ENCODE measurements around the gene TSTD2. TPM values are rescaled to one million over a fixed set of nuclear protein-coding genes. Genes with fewer than 3 reads are reported as not detected.
A peak's percentile ranks its signal among the peaks of the same experiment; 100 is the strongest.

The TSTD2 gene
- total RNA-seq, 4 donors from 2014 or later = 11.6 to 19.9 (median 14.5) TPM

GRCh38 chr9:97599314-97599846, 33.8 kb downstream of the TSTD2 start:
- H3K4me3 ChIP-seq = no peak overlapping the region
- H3K9me3 ChIP-seq = no peaks in the 10 kb centered on the region
- H3K4me1 ChIP-seq = peaks cover 75 to 85% of the 10 kb centered on the region in 2 donors
- in situ Hi-C loops (cut with MboI; ENCODE audit: low sequenced_read_pairs in 4 of 4) (loop anchor here in 1 of 4 donors (10.0 kb wide), 1 partner anchor 95 kb away; the partner anchor contains the start of gene TMOD1), intact Hi-C loops (cut with DNase I; ENCODE audit: low total_unique reads) (loop anchor here (2.0 kb wide), 1 partner anchor 99 kb away; the partner anchor contains the start of gene TMOD1)
- ATAC-seq (no peak), DNase-seq (no peak)
- H3K27me3 ChIP-seq = no peaks in the 10 kb centered on the region
- TF ChIP-seq POLR2A (IDR thresholded peaks at IDR 0.05) (no peak), CTCF (IDR thresholded peaks at IDR 0.05 in 4 of 5, conservative IDR thresholded peaks at IDR 0.05 in 1 of 5) (no peak)
- H3K27ac ChIP-seq = peak overlapping the region; percentile 83 to 90 (median 88)
- H3K36me3 ChIP-seq = peaks cover 0 to 40% of the 10 kb centered on the region in 2 donors

- in situ Hi-C loops (cut with MboI; ENCODE audit: low sequenced_read_pairs in 4 of 4) = loop anchor here in 1 of 4 donors (10.0 kb wide), 1 partner anchor 94 kb away; the partner anchor contains the start of gene TMOD1
- peak; percentile 34 to 42 for ATAC-seq
- no peaks in the 10 kb centered on the region for H3K9me3 ChIP-seq
- H3K4me1 ChIP-seq = peaks cover 78 to 86% of the 10 kb centered on the region in 2 donors
- H3K4me3 ChIP-seq = no peak overlapping the region
- peaks cover 0 to 40% of the 10 kb centered on the region in 2 donors for H3K36me3 ChIP-seq
- H3K27ac ChIP-seq = peak overlapping the region; percentile 83 to 90 (median 88)
- peak; percentile 68 to 90 (median 80) for TF ChIP-seq CTCF (IDR thresholded peaks at IDR 0.05 in 4 of 5, conservative IDR thresholded peaks at IDR 0.05 in 1 of 5)
- no peak for TF ChIP-seq POLR2A (IDR thresholded peaks at IDR 0.05)
- no peaks in the 10 kb centered on the region for H3K27me3 ChIP-seq
- DNase-seq = peak; percentile 67 to 84
- intact Hi-C loops (cut with DNase I; ENCODE audit: low total_unique reads) = loop anchor here (1.0 to 2.0 kb wide), 2 partner anchors 98 to 130 kb away; partner anchors contain the start of gene TMOD1
Measured at GRCh38 chr9:97598461-97599288, 34.5 kb downstream of the TSTD2 start.

- Histone ChIP-seq H3K36me3 (peaks cover 0 to 39% of the 10 kb centered on the region in 2 donors), H3K4me1 (peaks cover 81 to 82% of the 10 kb centered on the region in 2 donors), H3K27ac (peak overlapping the region; percentile 83 to 90 (median 88)), H3K4me3 (no peak overlapping the region), H3K27me3 (no peaks in the 10 kb centered on the region), H3K9me3 (no peaks in the 10 kb centered on the region)
- in situ Hi-C loops (cut with MboI; ENCODE audit: low sequenced_read_pairs in 4 of 4) (loop anchor here in 1 of 4 donors (10.0 kb wide), 1 partner anchor 92 kb away; the partner anchor contains the start of gene TMOD1), intact Hi-C loops (cut with DNase I; ENCODE audit: low total_unique reads) (no loop called here)
- TF ChIP-seq POLR2A (IDR thresholded peaks at IDR 0.05) = no peak
- no peak for TF ChIP-seq CTCF (IDR thresholded peaks at IDR 0.05 in 4 of 5, conservative IDR thresholded peaks at IDR 0.05 in 1 of 5)
- no peak for DNase-seq
- no peak for ATAC-seq
Measured at GRCh38 chr9:97596906-97597305, 36.3 kb downstream of the TSTD2 start.

GRCh38 chr9:97594381-97594921, 38.7 kb downstream of the TSTD2 start:
- Histone ChIP-seq H3K4me3 (no peak overlapping the region), H3K9me3 (no peaks in the 10 kb centered on the region), H3K36me3 (peaks cover 0 to 27% of the 10 kb centered on the region in 2 donors), H3K27me3 (no peaks in the 10 kb centered on the region), H3K27ac (peak overlapping the region; percentile 83 to 90 (median 88)), H3K4me1 (peaks cover 65 to 77% of the 10 kb centered on the region in 2 donors)
- in situ Hi-C loops (cut with MboI; ENCODE audit: low sequenced_read_pairs in 4 of 4) = loop anchor here in 1 of 4 donors (10.0 kb wide), 1 partner anchor 90 kb away; the partner anchor contains the start of gene TMOD1
- ATAC-seq (peak; percentile 79 to 80), DNase-seq (peak; percentile 94 to 98)
- intact Hi-C loops (cut with DNase I; ENCODE audit: low total_unique reads) = loop anchor here (5.0 kb wide), 2 partner anchors 37 to 57 kb away; no protein-coding TSS in a partner anchor
- TF ChIP-seq CTCF (IDR thresholded peaks at IDR 0.05 in 4 of 5, conservative IDR thresholded peaks at IDR 0.05 in 1 of 5) (no peak), POLR2A (IDR thresholded peaks at IDR 0.05) (peak in 1 of 2 donors; percentile 13)
